GM12873 (cell line): ENCODE data around the gene UBE2V1.

Experiments used
- TF ChIP-seq, protein P1 (sequence below): IDR thresholded peaks from 2 replicates; pipeline ENCODE4 v1.5.1; 2012; ENCODE audit warnings: low read depth, mild to moderate bottlenecking, moderate library complexity, low read length, control low read depth; ENCODE audit not compliant: insufficient read depth; ENCODE audit errors: missing control alignments

The UBE2V1 gene

GRCh38 chr20:50077818-50078601, 34.9 kb downstream of the UBE2V1 start:
- TF ChIP-seq, protein P1, sequence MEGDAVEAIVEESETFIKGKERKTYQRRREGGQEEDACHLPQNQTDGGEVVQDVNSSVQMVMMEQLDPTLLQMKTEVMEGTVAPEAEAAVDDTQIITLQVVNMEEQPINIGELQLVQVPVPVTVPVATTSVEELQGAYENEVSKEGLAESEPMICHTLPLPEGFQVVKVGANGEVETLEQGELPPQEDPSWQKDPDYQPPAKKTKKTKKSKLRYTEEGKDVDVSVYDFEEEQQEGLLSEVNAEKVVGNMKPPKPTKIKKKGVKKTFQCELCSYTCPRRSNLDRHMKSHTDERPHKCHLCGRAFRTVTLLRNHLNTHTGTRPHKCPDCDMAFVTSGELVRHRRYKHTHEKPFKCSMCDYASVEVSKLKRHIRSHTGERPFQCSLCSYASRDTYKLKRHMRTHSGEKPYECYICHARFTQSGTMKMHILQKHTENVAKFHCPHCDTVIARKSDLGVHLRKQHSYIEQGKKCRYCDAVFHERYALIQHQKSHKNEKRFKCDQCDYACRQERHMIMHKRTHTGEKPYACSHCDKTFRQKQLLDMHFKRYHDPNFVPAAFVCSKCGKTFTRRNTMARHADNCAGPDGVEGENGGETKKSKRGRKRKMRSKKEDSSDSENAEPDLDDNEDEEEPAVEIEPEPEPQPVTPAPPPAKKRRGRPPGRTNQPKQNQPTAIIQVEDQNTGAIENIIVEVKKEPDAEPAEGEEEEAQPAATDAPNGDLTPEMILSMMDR, result no peak

DNA sequence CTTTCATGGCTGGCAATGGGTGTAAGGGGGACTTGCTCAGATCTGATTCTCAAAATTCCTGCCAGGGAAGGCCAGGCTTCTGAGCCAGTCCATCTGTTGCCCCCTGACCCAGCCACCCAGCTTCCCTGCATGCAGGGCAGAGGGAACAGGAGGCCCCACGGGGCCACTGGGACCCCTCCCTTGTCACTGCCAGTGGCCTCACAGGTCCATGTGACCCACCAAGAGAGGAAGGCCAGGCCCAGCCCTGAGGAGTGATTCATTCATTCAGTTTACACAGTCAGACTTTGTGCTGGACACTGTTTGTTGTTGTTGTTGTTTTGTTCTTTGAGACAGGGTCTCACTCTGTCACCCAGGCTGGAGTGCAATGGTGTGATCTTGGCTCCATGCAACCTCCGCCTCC, 39.5 kb downstream of the UBE2V1 start:
- TF ChIP-seq, protein P1, result no peak

GRCh38 chr20:50071039-50071888, 41.7 kb downstream of the UBE2V1 start:
- TF ChIP-seq, protein P1, result peak; percentile 96

- TF ChIP-seq, protein P1, result peak; percentile 23
Observed at GRCh38 chr20:50070361-50070760, 42.6 kb downstream of the UBE2V1 start.

DNA sequence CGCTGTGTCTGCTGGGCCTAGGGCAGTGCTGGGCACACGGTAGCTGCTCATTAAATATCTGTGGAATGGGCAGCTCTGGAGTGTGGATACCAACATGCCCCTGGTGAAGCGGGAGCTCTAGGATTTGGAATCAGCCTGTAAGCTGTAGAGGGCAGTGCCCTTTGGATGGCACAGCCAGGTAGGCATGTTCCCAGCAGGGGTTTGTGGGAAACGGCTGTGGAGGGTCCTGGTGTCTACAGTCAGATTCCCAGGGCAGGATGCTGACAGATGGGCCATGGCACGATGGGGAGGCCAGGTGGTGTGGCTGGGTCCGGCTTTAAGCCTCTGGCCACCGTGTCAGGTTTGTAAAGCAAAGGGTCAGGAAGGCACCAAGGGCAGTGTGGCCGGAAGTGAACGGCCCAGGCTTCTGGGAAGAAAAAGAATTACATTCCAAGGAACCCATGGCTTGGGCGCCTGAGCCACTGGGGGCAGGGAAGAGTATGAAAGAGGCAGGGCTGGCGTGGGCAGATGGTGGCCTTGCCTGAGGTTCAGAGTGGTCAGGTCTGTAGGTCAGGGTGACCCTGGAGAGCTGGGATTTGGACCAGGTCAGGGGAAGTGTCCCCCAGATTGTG, 44.8 kb downstream of the UBE2V1 start:
- TF ChIP-seq, protein P1, result no peak

DNA sequence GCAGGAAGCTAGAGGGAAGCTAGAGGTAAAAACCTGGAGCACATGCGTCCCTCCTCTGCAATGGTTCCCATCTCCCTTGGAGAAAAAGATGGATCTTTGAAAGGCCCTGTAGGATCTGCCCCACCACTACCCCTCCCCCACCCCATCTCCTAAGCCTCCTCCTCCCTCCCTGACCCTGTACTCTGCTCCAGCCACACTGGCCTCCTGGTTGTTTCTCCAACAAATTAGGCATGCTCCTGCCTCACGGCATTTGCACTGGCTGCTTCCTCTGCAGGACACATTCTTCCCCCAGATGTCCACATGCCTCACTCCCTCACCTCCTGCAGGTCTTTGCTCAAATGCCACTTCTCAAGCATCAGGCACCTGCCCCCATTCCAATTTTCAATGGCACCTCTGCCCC, 45.5 kb downstream of the UBE2V1 start:
- TF ChIP-seq, protein P1, result no peak

DNA sequence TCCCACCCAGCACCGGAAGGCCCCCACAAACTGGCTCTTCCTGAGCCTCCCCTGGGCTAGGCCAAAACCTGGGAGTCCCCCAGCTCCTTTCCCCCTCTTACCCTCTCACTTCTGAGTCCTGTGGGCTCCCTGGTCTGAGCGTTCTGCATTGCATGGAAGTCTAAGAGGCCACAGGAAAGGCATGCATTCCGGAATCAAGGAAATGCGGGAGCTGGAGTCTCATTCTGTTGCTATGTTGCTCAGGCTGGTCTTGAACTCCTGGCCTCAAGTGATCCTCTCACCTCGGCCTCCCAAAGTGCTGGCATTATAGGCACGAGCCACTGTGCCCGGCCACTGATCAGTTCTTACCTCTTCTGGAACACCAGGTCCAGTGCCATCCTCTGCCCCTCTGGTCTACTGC, 45.9 kb downstream of the UBE2V1 start:
- TF ChIP-seq, protein P1, result no peak
